WTC11 (cell line): ENCODE measurements around the gene UPF3B.

Source experiments
- EMX1 ChIP-seq: fragments of 250-450 bp; sonication (Bioruptor Pico); IDR thresholded peaks from 2 replicates; pipeline ENCODE4 v1.8.0; 2021; ENCODE audit warnings: mild to moderate bottlenecking
- NR3C1 ChIP-seq: sonication (generic); formaldehyde crosslinking; conservative IDR thresholded peaks from 2 replicates; pipeline ENCODE4 v1.8.1; 2023; ENCODE audit warnings: low read depth, mild to moderate bottlenecking, missing genetic modification reagents
- ZNF232 ChIP-seq: sonication (generic); formaldehyde crosslinking; IDR thresholded peaks from 2 replicates; pipeline ENCODE4 v1.8.0; 2022; ENCODE audit warnings: mild to moderate bottlenecking, missing genetic modification reagents

GRCh38 chrX:119826399-119826959 is 26.3 kb downstream of the UPF3B start:
- no peak for TF ChIP-seq ZNF232 (CRISPR knock-in tag)
- TF ChIP-seq NR3C1 (CRISPR knock-in tag), result no peak
- TF ChIP-seq EMX1, result no peak
